ENCODE measurements around the gene LCP2. TPM values are rescaled to one million over a fixed set of nuclear protein-coding genes. Genes with fewer than 3 reads are reported as not detected.

Gene LCP2
- total and polyA plus RNA-seq, 2 donors (not counting 1 experiment from before 2014, with no cell fraction given) = 11.7 to 13.9 TPM

DNA sequence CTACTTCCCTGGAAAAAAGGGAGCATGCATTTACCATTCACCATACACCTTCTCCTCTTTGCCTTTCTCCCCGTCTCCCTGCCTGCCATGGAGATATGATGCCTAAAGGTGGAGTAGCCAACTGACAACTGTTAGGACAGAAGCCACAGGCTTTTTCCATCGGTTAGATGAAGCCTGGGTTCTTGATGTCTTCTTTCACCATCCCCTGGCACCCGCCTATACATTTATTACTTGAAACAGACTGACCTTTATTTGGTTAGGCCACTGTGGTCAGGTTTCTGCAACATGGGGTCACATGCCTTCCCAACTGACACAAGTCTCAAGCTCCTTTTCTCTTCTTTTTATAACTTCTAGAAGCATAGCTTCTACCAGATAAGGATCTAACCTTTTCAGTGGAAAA, 7.1 kb downstream of the LCP2 start:
- Histone ChIP-seq H3K79me2 (ENCODE audit: control insufficient read depth, insufficient read depth, low read length) (no peaks in the 10 kb centered on the region), H3K4me3 (ENCODE audit: control extremely low read depth in 1 of 5, extremely low read depth in 1 of 5, insufficient read depth in 1 of 5, low read depth in 2 of 5, low read length in 4 of 5) (no peak overlapping the region), H3K27ac (ENCODE audit: low read length in 2 of 2) (no peak overlapping the region), H2AFZ (ENCODE audit: insufficient read depth, low read depth, low read length, poor library complexity, severe bottlenecking) (no peak overlapping the region), H3K4me2 (replicated peaks; ENCODE audit: low read depth, low read length, poor library complexity, severe bottlenecking) (no peak overlapping the region), H3K36me3 (replicated peaks in 1 of 2; ENCODE audit: control extremely low read depth in 1 of 2, control insufficient read depth in 1 of 2, extremely low read depth in 1 of 2, insufficient read depth in 2 of 2, low read length in 1 of 2) (peaks cover 0 to 4% of the 10 kb centered on the region in 2 experiments), H3K9ac (ENCODE audit: low read length) (no peak overlapping the region), H4K20me1 (ENCODE audit: control insufficient read depth, insufficient read depth, low read length, poor library complexity, severe bottlenecking) (no peaks in the 10 kb centered on the region), H3K9me3 (ENCODE audit: control extremely low read depth in 1 of 3, control insufficient read depth in 2 of 3, insufficient read depth in 1 of 3, low read length in 2 of 3) (peaks cover 0 to under 1% (median 0%) of the 10 kb centered on the region in 3 donors), H3K27me3 (replicated peaks in 1 of 4; ENCODE audit: control extremely low read depth in 1 of 4, control insufficient read depth in 3 of 4, insufficient read depth in 4 of 4, low read length in 3 of 4) (peaks cover 0 to 23% (median 9%) of the 10 kb centered on the region in 4 experiments), H3K4me1 (ENCODE audit: control insufficient read depth in 2 of 2, insufficient read depth in 2 of 2, low read length in 2 of 2) (peaks cover 32 to 42% of the 10 kb centered on the region in 2 donors)
- H3K4me3 Mint-ChIP-seq = no peak overlapping the region
- no peak for ATAC-seq (ENCODE audit: low read depth)
- H3K4me1 Mint-ChIP-seq = peaks cover 41% of the 10 kb centered on the region
- DNase-seq = no peak
- intact Hi-C loops (cut with micrococcal nuclease) = no loop called here
- ChIA-PET POLR2A (no interaction called here), CTCF (interaction anchor here (0.7 to 8.9 kb wide), 3 partner anchors 15 to 49 kb away, joined by 3 to 99 read pairs (median 67); no protein-coding TSS in a partner anchor)
- no peak for TF ChIP-seq CTCF (IDR thresholded peaks at IDR 0.05)
- no peak for TF ChIP-seq EZH2 (IDR thresholded peaks at IDR 0.05; ENCODE audit: borderline replicate concordance, insufficient read depth, low read depth, low read length, poor library complexity, severe bottlenecking)
- no peaks in the 10 kb centered on the region for H3K9me3 Mint-ChIP-seq (ENCODE audit: insufficient read depth)
- no CpG with 5 or more reads among the region's 3 CpGs for WGBS (ENCODE audit: insufficient coverage)
- peaks cover 22% of the 10 kb centered on the region for H3K27me3 Mint-ChIP-seq
- no peak overlapping the region for H3K27ac Mint-ChIP-seq

- Histone ChIP-seq H3K4me3 (ENCODE audit: control extremely low read depth in 1 of 5, extremely low read depth in 1 of 5, insufficient read depth in 1 of 5, low read depth in 2 of 5, low read length in 4 of 5) (no peak overlapping the region), H3K4me2 (replicated peaks; ENCODE audit: low read depth, low read length, poor library complexity, severe bottlenecking) (no peak overlapping the region), H3K79me2 (ENCODE audit: control insufficient read depth, insufficient read depth, low read length) (no peaks in the 10 kb centered on the region), H4K20me1 (ENCODE audit: control insufficient read depth, insufficient read depth, low read length, poor library complexity, severe bottlenecking) (no peaks in the 10 kb centered on the region), H3K27me3 (replicated peaks in 1 of 4; ENCODE audit: control extremely low read depth in 1 of 4, control insufficient read depth in 3 of 4, insufficient read depth in 4 of 4, low read length in 3 of 4) (peaks cover 0 to 17% (median 6%) of the 10 kb centered on the region in 4 experiments), H3K27ac (ENCODE audit: low read length in 2 of 2) (no peak overlapping the region), H3K4me1 (ENCODE audit: control insufficient read depth in 2 of 2, insufficient read depth in 2 of 2, low read length in 2 of 2) (peaks cover 24 to 35% of the 10 kb centered on the region in 2 donors), H2AFZ (ENCODE audit: insufficient read depth, low read depth, low read length, poor library complexity, severe bottlenecking) (no peak overlapping the region), H3K9ac (ENCODE audit: low read length) (no peak overlapping the region), H3K9me3 (ENCODE audit: control extremely low read depth in 1 of 3, control insufficient read depth in 2 of 3, insufficient read depth in 1 of 3, low read length in 2 of 3) (peaks cover 0 to 2% (median 2%) of the 10 kb centered on the region in 3 donors), H3K36me3 (replicated peaks in 1 of 2; ENCODE audit: control extremely low read depth in 1 of 2, control insufficient read depth in 1 of 2, extremely low read depth in 1 of 2, insufficient read depth in 2 of 2, low read length in 1 of 2) (peaks cover 0 to 4% of the 10 kb centered on the region in 2 experiments)
- TF ChIP-seq EZH2 (IDR thresholded peaks at IDR 0.05; ENCODE audit: borderline replicate concordance, insufficient read depth, low read depth, low read length, poor library complexity, severe bottlenecking) (no peak), CTCF (IDR thresholded peaks at IDR 0.05) (no peak)
- peaks cover 22% of the 10 kb centered on the region for H3K27me3 Mint-ChIP-seq
- CTCF ChIA-PET = interaction anchor here (0.9 kb wide), 1 partner anchor 49 kb away, joined by 4 read pairs; no protein-coding TSS in a partner anchor
- POLR2A ChIA-PET = interaction anchor here (0.9 kb wide), 1 partner anchor 11 kb away, joined by 3 read pairs; no protein-coding TSS in a partner anchor
- H3K4me1 Mint-ChIP-seq = peaks cover 36% of the 10 kb centered on the region
- H3K9me3 Mint-ChIP-seq (ENCODE audit: insufficient read depth) = peaks cover 3% of the 10 kb centered on the region
- H3K27ac Mint-ChIP-seq = no peak overlapping the region
- 100% methylated on average over 3 of the region's 4 CpGs for WGBS (ENCODE audit: insufficient coverage)
- no peak overlapping the region for H3K4me3 Mint-ChIP-seq
- ATAC-seq (ENCODE audit: low read depth) (no peak), DNase-seq (no peak)
- intact Hi-C loops (cut with micrococcal nuclease) = no loop called here
Measured at GRCh38 chr5:170289764-170290163, 7.8 kb downstream of the LCP2 start.

Data from B cell (primary cell).